Brain microvascular endothelial cell (primary cell): ENCODE measurements around the gene FASN.

Experiments used
- DNase-seq: peaks from one replicate; pipeline ENCODE4 v3.0.0-alpha.2; 2020
- H3K27ac ChIP-seq: fragments of 250-450 bp; sonication (Bioruptor Pico); 2 replicates; pipeline ENCODE4 v1.5.1; 2020; ENCODE audit warnings: mild to moderate bottlenecking, moderate library complexity
- H3K27me3 ChIP-seq: fragments of 250-450 bp; sonication (Bioruptor Pico); replicated peaks from 2 replicates; pipeline ENCODE4 v1.5.1; 2020; ENCODE audit warnings: mild to moderate bottlenecking
- H3K36me3 ChIP-seq: fragments of 250-450 bp; sonication (Bioruptor Pico); replicated peaks from 2 replicates; pipeline ENCODE4 v1.5.1; 2020; ENCODE audit warnings: mild to moderate bottlenecking
- H3K4me3 ChIP-seq: 2 replicates; pipeline ENCODE4 v1.5.1; 2011; ENCODE audit warnings: low read depth, mild to moderate bottlenecking, control low read depth, low read length, moderate library complexity
- in situ Hi-C: cut with HindIII; loops from 2 replicates; pipeline ENCODE4 v1.10.0; 2017; ENCODE audit warnings: low sequenced_read_pairs, low pct_ligation_motif_present
- TF ChIP-seq, protein P1 (sequence below): IDR thresholded peaks from 2 replicates; pipeline ENCODE4 v1.5.1; 2011; ENCODE audit warnings: low read depth, mild to moderate bottlenecking, moderate library complexity, low read length, control low read depth, inconsistent platforms; ENCODE audit errors: missing control alignments

FASN gene

DNA sequence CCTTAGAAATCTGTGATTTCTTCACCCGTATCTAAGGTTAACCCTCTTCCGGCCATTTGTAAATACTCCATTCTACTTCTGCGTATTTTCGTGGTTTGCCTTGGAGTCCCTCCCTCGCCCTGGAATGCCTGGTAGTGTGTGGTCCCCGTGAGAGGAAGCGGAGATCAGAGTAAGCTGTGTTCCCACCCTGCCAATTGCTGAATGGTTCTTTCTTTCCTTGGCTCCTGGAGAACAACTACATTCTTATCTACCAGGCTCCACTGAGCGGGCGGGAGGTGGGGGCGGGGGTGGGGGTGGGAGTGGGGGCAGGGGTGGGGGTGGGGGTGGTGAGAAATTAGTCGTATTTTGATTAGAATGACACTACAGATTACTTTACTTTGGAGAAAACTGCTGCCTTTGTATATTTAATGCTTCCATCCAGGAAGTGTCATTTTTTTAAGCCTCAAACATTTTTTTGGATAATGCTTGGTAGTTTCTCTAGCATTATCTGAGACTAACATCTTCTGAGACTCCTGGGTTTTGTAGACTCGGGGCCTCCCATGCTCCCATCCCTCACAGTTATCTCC, 20.9 kb upstream of the FASN start:
- in situ Hi-C loops = no loop called here
- Histone ChIP-seq H3K27ac (no peak overlapping the region), H3K27me3 (no peaks in the 10 kb centered on the region), H3K4me3 (no peak overlapping the region), H3K36me3 (no peaks in the 10 kb centered on the region)
- no peak for DNase-seq
- TF ChIP-seq, protein P1, sequence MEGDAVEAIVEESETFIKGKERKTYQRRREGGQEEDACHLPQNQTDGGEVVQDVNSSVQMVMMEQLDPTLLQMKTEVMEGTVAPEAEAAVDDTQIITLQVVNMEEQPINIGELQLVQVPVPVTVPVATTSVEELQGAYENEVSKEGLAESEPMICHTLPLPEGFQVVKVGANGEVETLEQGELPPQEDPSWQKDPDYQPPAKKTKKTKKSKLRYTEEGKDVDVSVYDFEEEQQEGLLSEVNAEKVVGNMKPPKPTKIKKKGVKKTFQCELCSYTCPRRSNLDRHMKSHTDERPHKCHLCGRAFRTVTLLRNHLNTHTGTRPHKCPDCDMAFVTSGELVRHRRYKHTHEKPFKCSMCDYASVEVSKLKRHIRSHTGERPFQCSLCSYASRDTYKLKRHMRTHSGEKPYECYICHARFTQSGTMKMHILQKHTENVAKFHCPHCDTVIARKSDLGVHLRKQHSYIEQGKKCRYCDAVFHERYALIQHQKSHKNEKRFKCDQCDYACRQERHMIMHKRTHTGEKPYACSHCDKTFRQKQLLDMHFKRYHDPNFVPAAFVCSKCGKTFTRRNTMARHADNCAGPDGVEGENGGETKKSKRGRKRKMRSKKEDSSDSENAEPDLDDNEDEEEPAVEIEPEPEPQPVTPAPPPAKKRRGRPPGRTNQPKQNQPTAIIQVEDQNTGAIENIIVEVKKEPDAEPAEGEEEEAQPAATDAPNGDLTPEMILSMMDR = no peak

DNA sequence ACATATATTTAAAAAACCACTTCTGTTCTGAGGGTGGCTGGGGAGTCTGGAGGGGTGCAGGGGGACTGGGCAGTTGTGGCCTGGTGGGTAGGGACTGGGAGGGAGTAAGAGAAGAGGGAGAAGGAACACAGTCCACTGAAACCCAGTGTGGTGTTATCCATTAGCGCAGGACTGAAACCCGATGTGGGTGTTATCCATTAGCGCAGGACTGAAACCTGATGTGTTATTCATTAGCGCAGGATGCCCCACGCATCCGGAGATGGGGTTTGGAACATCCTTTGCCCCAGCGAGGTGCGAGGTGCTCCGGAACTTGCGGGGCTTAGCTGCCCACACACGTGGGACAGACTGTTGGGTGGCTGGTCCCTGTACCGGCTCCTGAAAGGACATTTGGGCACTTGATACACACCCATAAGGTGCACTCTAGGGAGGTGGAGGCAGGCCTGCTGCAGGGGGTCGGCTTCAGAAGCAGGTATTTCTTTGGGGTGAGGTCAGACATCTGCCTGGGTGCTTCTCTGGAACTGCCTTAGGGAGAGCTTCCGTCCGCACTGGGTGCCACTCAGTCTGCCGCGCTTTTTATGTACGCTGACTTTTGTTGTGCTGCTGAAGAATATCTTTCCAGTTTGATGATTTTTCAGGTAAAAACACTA, 20.3 kb upstream of the FASN start:
- H3K36me3 ChIP-seq = no peaks in the 10 kb centered on the region
- TF ChIP-seq, protein P1 = no peak
- no peaks in the 10 kb centered on the region for H3K27me3 ChIP-seq
- H3K4me3 ChIP-seq = no peak overlapping the region
- in situ Hi-C loops = no loop called here
- H3K27ac ChIP-seq = no peak overlapping the region
- DNase-seq = no peak

GRCh38 chr17:82117139-82118090, 19.4 kb upstream of the FASN start:
- Histone ChIP-seq H3K4me3 (no peak overlapping the region), H3K27ac (no peak overlapping the region), H3K27me3 (no peaks in the 10 kb centered on the region), H3K36me3 (peaks cover 3% of the 10 kb centered on the region)
- in situ Hi-C loops = no loop called here
- TF ChIP-seq, protein P1 = no peak
- no peak for DNase-seq

DNA sequence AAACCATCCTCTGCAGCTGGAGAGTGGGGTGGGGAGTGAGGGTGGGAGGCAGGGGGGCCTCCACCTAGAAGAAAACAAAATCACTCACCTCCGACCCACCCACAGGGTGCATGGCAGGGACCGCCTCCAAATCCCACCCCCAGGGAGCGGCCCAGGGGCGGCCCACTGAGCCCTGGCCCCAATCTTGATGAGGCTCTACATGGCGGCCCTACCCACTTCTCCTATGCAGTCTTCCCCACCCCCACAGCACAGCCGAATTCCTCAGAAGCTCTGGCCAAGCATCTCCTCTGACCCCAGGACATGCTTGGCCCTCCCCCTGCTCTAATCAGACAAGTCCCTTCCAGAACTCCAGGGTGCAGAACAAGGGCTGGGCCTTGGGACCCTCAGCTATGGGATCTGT, 18.2 kb upstream of the FASN start:
- no peak for DNase-seq
- no peak overlapping the region for H3K4me3 ChIP-seq
- in situ Hi-C loops = no loop called here
- H3K27ac ChIP-seq = no peak overlapping the region
- H3K27me3 ChIP-seq = no peaks in the 10 kb centered on the region
- TF ChIP-seq, protein P1 = no peak
- peaks cover 3% of the 10 kb centered on the region for H3K36me3 ChIP-seq

DNA sequence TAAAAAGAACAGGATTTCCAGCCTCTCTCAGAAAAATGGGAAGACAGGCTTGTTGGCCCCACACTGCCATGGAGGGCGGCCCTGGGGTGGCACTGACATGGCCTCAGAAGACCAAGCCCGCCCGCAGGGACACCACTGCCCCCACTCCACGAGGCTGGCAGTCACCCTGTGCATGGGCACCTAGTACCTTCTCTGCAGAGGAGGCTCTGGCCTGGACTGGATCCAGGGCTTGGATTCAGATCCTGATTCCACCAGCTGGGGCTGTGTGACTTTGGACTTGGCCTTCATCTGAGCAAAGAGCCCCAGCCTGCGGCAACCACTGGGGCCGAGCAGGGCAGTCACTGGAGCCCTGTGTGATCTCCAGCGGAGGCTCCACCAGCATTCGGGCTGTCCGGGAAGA, 16.8 kb upstream of the FASN start:
- TF ChIP-seq, protein P1 = no peak
- DNase-seq = no peak
- in situ Hi-C loops = no loop called here
- no peaks in the 10 kb centered on the region for H3K27me3 ChIP-seq
- H3K4me3 ChIP-seq = no peak overlapping the region
- peaks cover 3% of the 10 kb centered on the region for H3K36me3 ChIP-seq
- H3K27ac ChIP-seq = no peak overlapping the region
